Heart right ventricle (tissue), 16 donors: ENCODE data around the gene CD40. TPM values are rescaled to one million over a fixed set of nuclear protein-coding genes. Genes with fewer than 3 reads are reported as not detected.

Experiments used
- ATAC-seq, 8 donors: fragments of 200-7000 bp; cut with Tn5 transposase; one replicate each; pipeline ENCODE4 v1.9.1; 2020; ENCODE audit warnings: mild to moderate bottlenecking in 8 of 8, moderate library complexity in 8 of 8, moderate number of reproducible peaks in 1 of 8
- DNase-seq, 2 donors: peaks; one replicate each; pipeline ENCODE4 v3.0.0-alpha.2; 2020
- H3K27ac ChIP-seq, 10 donors: fragments of 200-600 bp; sonication (generic) in 2 of 10; one replicate each; pipeline versions ENCODE4 v1.5.0 to v1.8.0; 2020 to 2022; ENCODE audit warnings: mild to moderate bottlenecking in 3 of 10
- H3K27me3 ChIP-seq, 7 donors: fragments of 200-600 bp; one replicate each; pipeline ENCODE4 v1.8.0; 2021 to 2022; ENCODE audit warnings: mild to moderate bottlenecking in 2 of 7
- H3K36me3 ChIP-seq, 9 donors: fragments of 200-600 bp; sonication (generic) in 1 of 9; one replicate each; pipeline versions ENCODE4 v1.5.0 to v1.8.0; 2020 to 2022; ENCODE audit warnings: mild to moderate bottlenecking in 2 of 9
- H3K4me1 ChIP-seq, 9 donors: fragments of 200-600 bp; sonication (generic) in 1 of 9; one replicate each; pipeline versions ENCODE4 v1.5.0 to v1.8.0; 2020 to 2022; ENCODE audit warnings: mild to moderate bottlenecking in 4 of 9
- H3K4me3 ChIP-seq, 10 donors: fragments of 200-600 bp; sonication (generic) in 2 of 10; one replicate each; pipeline versions ENCODE4 v1.5.0 to v1.8.0; 2020 to 2022; ENCODE audit warnings: mild to moderate bottlenecking in 7 of 10, moderate library complexity in 2 of 10
- H3K9me3 ChIP-seq, 11 donors: fragments of 200-600 bp in 10 of 11; sonication (generic) in 2 of 11; one replicate each; pipeline versions ENCODE4 v1.5.0 to v1.8.0; 2013 to 2022; ENCODE audit warnings: mild to moderate bottlenecking in 2 of 11, control low read depth in 1 of 11, moderate library complexity in 1 of 11
- WGBS, 2 donors: extraction: QIAGEN DNeasy Blood & Tissue Kit; methylation state at CpG; one replicate each; pipeline ENCODE4 v1.1.7; 2013; ENCODE audit warnings: inconsistent platforms in 1 of 2; 5-methylcytosine and 5-hydroxymethylcytosine counted together
- intact Hi-C, 10 donors: fragments of 100-400 bp; cut with DNase I; formaldehyde crosslinking; loops; one replicate each; pipeline versions ENCODE4 v1.11.1 to v1.14.2; 2022
- polyA plus RNA-seq, 2 donors: library from polyadenylated mRNA; stranded (reverse); fragments of 200-250 nt; gene quantifications; one replicate each; pipeline ENCODE4 v1.2.3, GENCODE V29; 2013
- total RNA-seq, 10 donors: library from RNA; stranded (reverse); fragmentation: NEBNext Ultra II Directional in 3 of 10; extraction: Animal tissue kit (Norgen Biotek cat#: 25700) in 3 of 10; gene quantifications; one replicate each; pipeline versions ENCODE4 v1.2.1 to v1.2.4, GENCODE V29; 2021 to 2023
- TF ChIP-seq, protein P1 (sequence below), 9 donors: fragments of 200-600 bp; sonication (generic) in 2 of 9; IDR thresholded peaks; one replicate each; pipeline versions ENCODE4 v1.5.0 to v1.8.0; 2021 to 2022; ENCODE audit warnings: antibody characterized with exemption in 9 of 9, mild to moderate bottlenecking in 5 of 9, moderate library complexity in 1 of 9
- donor health status: Arrhythmogenic right ventricular cardiomyopathy.
- donor health status: ischemic (EF 13 %, LVEDD 7.1; RV severe dilation, severe dysfunction).
- donor health status: healthy with polysubstance abuse.
- donor health status: DM: no; HTN: yes; CAD: no.
- donor health status: DM: no; HTN: no; CAD: no.
- donor health status: ischemic (EF 25% LVEDD 6.9; RV normal size, moderate dysfunction).
- donor health status: ischemic (EF 25% LVEDD 5.7; RV mildly dilated, moderate dysfunction).
- donor health status: healthy.
- donor health status: DM: yes; HTN: yes; CAD: no.
- donor health status: Ischemic cardiomyopathy.
- donor health status: ischemic (EF 35%, LVEDD 5.7; RV mildly dilated, moderate dysfunction).
- donor health status: nonischemic (EF 11% LVEDD 7.7; RV severe dilation, severe dysfunction).
- donor health status: DM: yes; HTN: yes; CAD: no.
- donor health status: PGD.
- donor health status: ischemic (EF 29% LVEDD 5.4; RV normal size, mild dysfunction).
- donor health status: nonischemic (EF 23%, LVEDD 6.1; RV moderate dilation, normal function).

CD40 gene
- total and polyA plus RNA-seq, 12 donors = 2.6 to 25.0 (median 7.2) TPM

DNA sequence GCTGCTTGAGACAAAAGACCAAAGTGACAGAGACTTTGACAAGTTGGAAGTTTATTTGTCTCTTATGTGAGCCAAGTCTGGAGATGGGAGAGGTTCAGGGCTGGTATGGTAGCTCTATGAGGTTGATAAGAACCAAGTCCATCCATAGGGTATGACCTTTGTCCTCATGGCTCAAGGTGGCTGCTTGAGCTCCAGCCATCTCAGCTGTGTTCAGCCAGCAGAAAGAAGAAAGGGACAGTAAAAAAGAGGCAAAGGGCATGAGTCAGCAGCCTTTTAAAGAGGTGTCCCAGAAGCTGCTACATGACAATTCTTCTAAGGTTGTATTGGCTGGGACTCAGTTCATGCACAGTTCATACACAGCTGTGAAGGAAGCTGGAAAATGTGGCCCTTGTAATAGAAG lies 49.0 kb downstream of the CD40 start:
- intact Hi-C loops = no loop called here
- Histone ChIP-seq H3K9me3 (no peaks in the 10 kb centered on the region), H3K27ac (no peak overlapping the region), H3K4me3 (no peak overlapping the region), H3K36me3 (no peaks in the 10 kb centered on the region), H3K4me1 (peaks cover 0 to 12% (median 0%) of the 10 kb centered on the region in 9 donors), H3K27me3 (peaks cover 0 to 61% (median 32%) of the 10 kb centered on the region in 7 donors)
- no peak for ATAC-seq
- TF ChIP-seq, protein P1, sequence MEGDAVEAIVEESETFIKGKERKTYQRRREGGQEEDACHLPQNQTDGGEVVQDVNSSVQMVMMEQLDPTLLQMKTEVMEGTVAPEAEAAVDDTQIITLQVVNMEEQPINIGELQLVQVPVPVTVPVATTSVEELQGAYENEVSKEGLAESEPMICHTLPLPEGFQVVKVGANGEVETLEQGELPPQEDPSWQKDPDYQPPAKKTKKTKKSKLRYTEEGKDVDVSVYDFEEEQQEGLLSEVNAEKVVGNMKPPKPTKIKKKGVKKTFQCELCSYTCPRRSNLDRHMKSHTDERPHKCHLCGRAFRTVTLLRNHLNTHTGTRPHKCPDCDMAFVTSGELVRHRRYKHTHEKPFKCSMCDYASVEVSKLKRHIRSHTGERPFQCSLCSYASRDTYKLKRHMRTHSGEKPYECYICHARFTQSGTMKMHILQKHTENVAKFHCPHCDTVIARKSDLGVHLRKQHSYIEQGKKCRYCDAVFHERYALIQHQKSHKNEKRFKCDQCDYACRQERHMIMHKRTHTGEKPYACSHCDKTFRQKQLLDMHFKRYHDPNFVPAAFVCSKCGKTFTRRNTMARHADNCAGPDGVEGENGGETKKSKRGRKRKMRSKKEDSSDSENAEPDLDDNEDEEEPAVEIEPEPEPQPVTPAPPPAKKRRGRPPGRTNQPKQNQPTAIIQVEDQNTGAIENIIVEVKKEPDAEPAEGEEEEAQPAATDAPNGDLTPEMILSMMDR (IDR thresholded peaks at IDR 0.05) = no peak
- no peak for DNase-seq

DNA sequence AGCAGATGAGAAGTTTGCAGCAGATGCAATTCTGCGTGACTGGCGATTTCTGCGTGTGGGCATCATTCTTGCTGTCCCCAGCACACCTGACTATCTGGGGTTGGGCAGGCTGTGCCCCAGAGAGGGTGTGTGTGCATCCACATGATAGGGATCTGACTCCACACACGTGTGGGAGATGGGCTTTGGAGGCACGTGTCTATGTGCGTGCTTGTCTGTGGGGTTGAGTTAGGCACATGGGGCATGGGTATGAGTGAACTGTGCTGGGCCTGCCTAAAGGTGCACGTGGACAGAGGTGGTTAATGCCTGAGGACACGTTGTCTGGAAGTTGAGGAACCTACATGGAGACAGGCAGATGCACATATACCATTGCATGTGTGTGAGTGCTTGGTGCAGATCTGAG lies 50.3 kb downstream of the CD40 start:
- Histone ChIP-seq H3K4me3 (no peak overlapping the region), H3K27ac (no peak overlapping the region), H3K4me1 (peaks cover 0 to 12% (median 0%) of the 10 kb centered on the region in 9 donors), H3K27me3 (peaks cover 0 to 61% (median 36%) of the 10 kb centered on the region in 7 donors), H3K9me3 (no peaks in the 10 kb centered on the region), H3K36me3 (no peaks in the 10 kb centered on the region)
- intact Hi-C loops = no loop called here
- ATAC-seq (no peak), DNase-seq (no peak)
- TF ChIP-seq, protein P1 (IDR thresholded peaks at IDR 0.05) = no peak
- 68% methylated on average over 8 of the region's 8 CpGs for WGBS, 2 donors

DNA sequence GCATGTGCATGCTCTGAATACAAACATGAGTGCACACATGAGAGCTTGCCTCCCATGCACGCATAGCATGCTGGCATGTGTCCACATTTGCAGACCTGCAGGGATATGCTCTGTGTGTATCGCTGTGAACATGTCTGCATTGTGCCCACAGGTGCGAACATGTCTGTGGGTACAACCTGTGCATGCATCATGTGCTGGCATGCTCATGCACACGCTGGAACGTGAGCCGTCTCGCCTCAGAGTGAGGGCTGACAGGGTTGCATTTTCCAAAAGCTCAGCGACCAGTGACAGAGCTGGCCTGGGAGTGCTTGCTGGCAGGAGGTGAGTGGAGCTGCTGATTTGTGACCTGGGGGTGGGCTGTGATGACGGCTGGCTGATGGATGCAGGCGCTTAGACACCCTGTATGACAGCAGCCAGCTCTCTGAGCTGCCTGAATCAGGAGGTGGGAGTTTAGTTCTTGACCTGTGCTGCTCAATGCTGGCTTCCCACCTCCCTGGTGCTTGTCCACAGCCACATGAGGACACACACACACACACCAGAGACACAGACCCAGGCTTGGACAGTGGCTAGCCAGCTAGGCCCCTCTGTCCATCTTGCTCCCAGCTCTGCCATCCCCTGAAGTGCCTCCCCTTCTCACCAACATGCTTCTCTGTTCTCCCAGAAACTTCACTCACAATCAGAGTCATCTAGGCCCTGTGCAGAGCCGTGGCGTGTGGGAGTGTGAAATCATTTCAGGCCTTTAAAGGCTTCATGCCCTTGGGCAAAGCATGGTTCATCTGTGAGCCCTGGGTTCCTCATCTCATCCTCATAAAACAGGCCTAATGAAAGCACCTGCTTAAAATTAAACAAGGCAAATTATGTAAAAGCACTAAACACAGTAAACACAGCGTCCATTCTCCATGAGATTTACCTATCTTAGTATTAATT lies 51.4 kb downstream of the CD40 start:
- Histone ChIP-seq H3K4me1 (peaks cover 0 to 12% (median 0%) of the 10 kb centered on the region in 9 donors), H3K4me3 (no peak overlapping the region), H3K27me3 (peaks cover 5 to 64% (median 41%) of the 10 kb centered on the region in 7 donors), H3K9me3 (no peaks in the 10 kb centered on the region), H3K36me3 (no peaks in the 10 kb centered on the region), H3K27ac (no peak overlapping the region)
- no peak for DNase-seq
- 51 to 55% methylated on average over 13 of the region's 13 CpGs for WGBS, 2 donors
- TF ChIP-seq, protein P1 (IDR thresholded peaks at IDR 0.05) = no peak
- intact Hi-C loops = loop anchor here in 8 of 10 donors (5.0 to 10.0 kb wide), 4 partner anchors 37 to 152 kb away; partner anchors contain the start of gene SLC12A5 (in 7 of the 8)
- ATAC-seq = no peak

DNA sequence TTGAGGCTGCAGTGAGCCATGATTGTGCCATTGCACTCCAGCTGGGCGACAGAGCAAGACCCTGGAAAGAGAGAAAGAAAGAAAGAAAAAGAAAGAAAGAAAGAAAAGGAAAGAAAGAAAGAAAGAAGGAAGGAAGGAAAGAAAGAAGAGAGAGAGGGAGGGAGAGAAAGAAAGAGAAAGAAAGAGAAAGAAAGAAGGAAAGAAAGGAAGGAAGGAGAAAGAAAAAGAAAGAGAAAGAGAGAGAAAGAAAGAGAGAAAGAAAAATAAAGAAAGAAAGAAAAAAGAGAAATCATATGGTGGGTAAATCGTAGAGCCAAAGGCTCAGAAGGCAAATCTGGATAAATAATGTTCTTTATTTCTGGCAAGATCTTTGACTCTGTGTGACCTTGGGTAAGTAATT lies 53.4 kb downstream of the CD40 start:
- ATAC-seq (no peak), DNase-seq (no peak)
- intact Hi-C loops = loop anchor here in 8 of 10 donors (5.0 to 10.0 kb wide), 4 partner anchors 39 to 154 kb away; partner anchors contain the start of gene SLC12A5 (in 7 of the 8)
- TF ChIP-seq, protein P1 (IDR thresholded peaks at IDR 0.05) = no peak
- peaks cover 12 to 71% (median 50%) of the 10 kb centered on the region in 7 donors for H3K27me3 ChIP-seq
- WGBS, 2 donors = 64 to 74% methylated on average over 2 of the region's 2 CpGs
- no peaks in the 10 kb centered on the region for H3K9me3 ChIP-seq
- H3K27ac ChIP-seq = no peak overlapping the region
- H3K4me1 ChIP-seq = peaks cover 0 to 12% (median 0%) of the 10 kb centered on the region in 9 donors
- H3K4me3 ChIP-seq = no peak overlapping the region
- H3K36me3 ChIP-seq = no peaks in the 10 kb centered on the region
